GM18907 (cell line): ENCODE results near the gene CHST2.

Experiments
- ATAC-seq: cut with Tn5 transposase; IDR thresholded peaks from one replicate; pipeline ENCODE4 v1.9.1; 2021; ENCODE audit warnings: mild to moderate bottlenecking, moderate library complexity; ENCODE audit not compliant: unreplicated experiment

CHST2 gene

DNA sequence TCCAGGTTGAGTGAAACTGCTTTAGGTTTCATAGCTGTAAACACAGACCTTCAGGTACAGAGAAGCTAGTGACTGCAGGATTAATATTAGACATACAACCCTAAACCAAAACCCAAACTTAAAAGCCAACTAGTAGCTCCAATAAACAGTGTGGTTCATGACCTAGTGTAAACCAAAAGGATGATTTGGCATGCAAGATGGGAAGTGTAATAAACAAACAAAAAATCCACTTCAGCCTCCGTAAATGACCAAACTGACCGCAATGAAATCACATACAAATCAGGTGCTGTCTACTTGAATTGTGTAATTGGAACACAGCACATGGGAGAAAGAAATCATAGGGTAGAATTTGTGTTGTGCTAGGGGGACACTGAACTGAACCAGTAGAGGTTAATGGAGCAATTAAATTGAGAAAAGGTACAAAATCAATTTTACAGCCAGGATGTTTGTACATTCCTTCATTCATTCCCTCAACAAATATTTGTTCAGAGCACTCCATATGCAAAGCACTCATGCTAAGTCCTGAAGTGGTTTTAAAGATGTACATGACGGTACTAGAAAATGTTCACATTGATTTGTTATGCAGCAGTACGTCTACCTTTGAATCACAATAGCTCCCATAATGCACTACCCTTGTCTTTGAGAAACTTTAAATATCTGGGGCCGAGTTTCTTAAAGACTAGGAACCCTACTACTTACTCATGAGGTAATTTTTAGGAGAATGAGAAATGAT lies 21.4 kb upstream of the CHST2 start:
- ATAC-seq = no peak

DNA sequence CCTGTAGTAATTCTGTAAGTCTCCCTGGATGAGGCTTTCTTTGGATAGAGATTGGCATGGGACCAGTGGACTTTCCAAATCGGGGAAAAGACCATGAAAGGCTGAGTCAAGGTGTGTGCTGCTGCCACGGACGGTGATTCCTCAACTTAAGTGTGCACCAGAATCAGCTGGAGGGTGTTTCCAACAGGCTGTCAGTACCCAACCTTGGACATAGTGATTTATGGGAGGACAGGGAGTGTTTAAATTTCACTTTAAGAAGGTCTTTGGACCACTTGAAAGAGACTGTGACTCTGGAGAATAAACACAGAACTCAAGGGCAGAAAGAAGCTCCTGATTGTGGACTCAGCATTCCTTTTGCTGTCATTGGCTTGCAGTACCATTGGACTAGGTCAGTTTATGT lies 20.4 kb upstream of the CHST2 start:
- ATAC-seq = no peak

DNA sequence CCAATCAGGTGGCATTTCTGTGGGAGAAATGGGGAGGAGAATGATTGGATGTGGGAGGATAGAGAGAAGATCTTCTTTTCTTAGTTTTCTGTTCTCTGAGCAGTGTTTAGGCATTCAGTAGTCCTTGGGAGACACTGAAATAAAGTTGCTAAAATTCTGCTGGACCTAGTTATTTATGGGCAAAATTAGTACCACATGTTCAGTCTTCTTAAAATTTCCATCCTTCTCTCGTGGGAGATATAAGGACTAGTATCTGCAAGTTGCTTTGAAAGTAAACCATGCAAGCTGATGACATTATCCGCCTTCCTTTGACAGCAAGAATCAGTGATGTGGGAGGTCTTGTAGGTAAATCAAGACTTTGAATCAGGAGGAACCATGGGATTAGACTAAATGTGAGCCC lies 19.9 kb upstream of the CHST2 start:
- no peak for ATAC-seq

DNA sequence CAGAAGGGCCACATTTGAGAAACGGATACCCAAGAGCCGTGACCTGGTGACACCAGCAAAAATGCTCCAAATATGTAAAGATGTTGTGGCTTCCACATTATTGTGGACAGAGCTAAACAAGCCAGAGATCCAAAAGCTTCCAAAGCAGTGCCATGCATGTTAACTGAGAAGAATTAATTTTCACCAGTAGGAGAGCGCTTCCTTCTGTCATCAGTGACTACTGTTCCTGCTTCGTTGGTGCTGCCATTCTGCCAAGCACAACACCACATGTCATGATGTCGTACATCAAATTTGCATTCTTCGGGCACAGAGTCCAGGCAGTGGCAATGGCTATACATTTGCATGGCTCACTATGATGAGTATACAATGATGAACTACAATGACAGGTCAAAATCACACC lies 19.1 kb upstream of the CHST2 start:
- no peak for ATAC-seq

DNA sequence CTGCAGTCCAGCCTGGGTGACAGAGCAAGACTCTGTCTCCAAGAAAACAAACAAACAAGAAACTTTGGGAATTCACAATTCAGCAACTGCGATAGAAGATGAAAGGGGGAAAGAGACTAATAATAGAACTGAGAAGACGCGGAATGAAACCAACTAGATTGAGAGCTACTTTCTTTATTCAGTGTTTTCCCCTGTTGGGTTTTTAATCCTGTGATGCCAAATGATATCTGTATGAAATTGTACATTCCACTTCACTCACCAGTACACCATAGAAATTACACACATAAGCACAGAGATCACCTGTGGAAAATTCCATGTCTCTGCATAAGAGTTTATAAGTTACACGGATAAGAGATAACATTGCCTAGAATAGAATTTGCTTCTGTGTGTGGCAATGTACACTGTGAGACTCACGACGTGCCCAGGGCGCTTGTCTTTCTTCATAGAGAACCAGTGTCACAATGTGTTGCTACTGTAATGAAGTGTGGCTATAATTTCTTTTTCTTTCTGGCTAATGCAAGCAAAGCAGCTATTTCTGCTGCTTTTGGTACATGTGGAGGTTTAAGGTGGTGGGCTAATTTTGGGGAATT lies 17.7 kb upstream of the CHST2 start:
- ATAC-seq = no peak

DNA sequence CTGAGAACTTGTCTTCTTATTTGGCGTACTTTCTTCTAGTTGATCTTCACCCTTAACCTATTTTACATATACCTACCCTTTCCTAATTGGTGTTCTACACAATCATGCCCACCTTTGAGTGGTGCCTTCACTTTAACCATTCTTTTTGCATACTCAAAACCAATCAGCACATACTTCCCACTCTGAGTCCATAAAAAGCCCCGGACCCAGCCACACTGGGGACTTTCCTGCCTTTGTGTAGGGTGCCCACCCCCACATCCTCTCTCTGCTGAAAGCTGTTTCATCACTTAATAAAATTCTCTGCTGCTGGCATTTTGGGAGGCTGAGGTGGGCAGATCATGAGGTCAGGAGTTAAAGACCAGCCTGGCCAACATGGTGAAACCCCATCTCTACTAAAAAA lies 15.9 kb upstream of the CHST2 start:
- peak; percentile 68 for ATAC-seq

DNA sequence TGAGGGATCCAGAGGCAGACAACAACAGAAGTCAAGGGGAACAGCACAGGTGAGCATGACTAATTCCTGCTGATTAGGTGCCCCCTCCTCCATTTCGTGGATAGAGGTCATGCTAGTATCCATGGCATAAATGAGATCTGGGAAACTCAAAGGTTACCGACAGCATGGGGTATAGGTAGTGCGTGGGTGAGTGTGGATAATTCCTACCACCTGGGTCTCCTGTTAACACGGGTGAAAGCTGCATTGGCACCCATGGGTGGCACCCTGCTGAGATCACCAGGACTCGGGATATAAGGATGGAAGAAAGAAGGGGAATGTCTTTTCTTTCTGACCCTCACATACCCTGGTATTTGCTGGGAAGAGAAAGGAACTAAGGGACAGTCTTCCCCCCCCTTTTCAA lies 14.4 kb upstream of the CHST2 start:
- ATAC-seq = no peak

DNA sequence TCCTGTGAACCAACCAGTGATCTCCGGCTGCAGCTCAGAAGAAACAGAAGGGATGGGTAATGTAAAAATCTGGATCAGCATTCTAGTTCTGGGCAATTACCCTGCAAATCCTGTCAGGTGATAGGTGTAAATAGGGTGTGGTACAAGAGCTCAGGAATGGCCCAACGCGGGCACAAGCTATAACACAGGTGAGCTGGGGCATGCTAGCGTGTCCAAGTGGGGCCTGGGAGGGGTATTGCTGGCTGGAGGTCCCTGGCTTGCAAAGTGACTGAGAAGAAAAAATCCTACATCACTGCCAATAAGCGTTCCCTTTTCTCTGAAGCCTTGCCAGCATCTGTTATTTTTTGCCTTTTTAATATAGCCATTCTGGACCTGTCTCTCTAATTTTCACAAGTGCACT lies 9.7 kb upstream of the CHST2 start:
- ATAC-seq = no peak

DNA sequence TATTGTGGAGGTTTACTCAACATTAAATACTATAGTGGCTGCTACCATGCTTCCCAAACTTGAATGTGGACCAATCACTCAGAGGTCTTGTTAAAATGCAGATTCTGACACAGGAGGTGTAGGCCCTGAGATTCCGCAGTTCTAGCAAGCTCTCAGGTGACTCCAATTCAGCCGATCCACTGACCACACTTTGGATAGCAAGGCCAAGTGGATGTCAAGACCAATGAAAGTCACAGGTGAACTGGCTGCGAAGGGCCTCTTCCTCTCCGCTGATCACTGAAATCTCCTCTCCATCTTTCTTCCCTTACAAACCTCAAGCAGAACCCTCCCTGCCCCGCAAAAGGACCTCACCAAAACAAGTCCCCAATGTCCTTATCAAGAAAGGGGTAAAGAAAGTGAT lies 9.2 kb upstream of the CHST2 start:
- no peak for ATAC-seq

DNA sequence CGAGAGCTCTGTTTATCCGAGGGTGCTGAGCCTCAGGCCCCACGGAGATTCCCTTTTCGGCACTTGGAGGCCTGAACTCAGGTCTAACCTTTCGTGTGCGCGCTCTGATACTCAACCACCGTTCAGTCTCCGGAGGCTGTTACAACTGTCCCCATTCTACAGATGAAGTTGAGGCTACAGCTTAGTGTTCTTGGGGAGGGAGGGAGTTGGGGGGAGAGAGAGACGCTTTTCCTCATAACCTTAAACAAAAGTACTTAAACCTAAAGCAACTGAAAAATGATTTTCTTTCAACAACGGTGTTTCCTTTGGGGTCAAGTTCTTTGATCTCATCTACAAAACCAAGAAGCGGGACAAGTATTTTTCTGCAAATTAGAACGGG lies 952 bp upstream of the CHST2 start:
- ATAC-seq = no peak

DNA sequence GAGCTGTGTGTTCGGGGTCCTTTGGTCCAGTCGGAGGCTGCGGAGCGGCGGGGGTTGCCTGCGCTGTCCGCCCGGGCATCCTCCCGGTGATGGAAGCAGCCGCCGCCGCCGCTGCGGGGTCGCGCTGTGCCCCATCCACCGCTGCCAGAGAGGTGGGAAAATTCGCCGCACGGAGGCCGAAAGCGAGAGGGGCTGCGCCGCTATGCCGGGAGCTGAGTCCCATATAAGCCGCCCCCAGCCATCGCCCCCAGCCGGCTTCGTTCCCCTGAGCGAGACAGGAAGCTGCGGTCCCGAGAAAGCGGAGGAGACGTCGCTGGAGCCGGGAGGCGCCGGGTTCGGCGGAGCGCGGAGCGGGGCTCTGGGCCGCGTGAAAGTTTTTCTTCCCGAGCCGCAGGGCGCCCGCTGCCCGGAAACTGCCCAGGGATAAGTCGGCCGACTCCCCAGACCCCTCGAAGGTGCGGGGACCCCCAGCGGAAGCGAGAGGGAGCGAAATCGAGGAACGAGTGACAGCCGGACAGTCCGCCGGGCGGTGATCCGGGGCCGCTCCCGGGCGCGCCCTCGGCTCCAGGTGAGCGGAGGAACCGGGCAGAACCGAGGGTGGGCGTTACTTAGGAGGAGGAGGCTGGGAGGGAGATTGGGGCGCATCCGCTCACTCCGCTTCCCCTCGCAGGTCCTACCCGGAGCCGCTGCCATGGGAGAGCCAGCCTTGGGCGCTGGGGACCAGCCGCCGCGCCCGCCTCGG lies 574 bp downstream of the CHST2 start:
- peak; percentile 16 for ATAC-seq

DNA sequence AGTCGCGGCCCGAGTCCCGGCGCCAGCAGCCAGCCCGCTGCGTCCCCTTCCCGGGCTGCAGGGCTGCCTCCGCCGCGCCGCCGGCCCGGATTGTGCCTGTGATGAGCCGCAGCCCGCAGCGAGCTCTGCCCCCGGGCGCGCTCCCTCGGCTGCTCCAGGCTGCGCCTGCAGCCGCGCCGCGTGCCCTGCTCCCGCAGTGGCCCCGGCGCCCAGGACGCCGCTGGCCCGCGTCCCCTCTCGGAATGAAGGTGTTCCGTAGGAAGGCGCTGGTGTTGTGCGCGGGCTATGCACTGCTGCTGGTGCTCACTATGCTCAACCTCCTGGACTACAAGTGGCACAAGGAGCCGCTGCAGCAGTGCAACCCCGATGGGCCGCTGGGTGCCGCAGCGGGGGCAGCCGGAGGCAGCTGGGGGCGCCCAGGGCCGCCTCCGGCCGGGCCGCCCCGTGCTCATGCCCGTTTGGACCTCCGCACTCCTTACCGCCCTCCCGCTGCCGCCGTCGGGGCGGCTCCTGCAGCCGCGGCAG lies 1.2 kb downstream of the CHST2 start:
- peak; percentile 47 for ATAC-seq

DNA sequence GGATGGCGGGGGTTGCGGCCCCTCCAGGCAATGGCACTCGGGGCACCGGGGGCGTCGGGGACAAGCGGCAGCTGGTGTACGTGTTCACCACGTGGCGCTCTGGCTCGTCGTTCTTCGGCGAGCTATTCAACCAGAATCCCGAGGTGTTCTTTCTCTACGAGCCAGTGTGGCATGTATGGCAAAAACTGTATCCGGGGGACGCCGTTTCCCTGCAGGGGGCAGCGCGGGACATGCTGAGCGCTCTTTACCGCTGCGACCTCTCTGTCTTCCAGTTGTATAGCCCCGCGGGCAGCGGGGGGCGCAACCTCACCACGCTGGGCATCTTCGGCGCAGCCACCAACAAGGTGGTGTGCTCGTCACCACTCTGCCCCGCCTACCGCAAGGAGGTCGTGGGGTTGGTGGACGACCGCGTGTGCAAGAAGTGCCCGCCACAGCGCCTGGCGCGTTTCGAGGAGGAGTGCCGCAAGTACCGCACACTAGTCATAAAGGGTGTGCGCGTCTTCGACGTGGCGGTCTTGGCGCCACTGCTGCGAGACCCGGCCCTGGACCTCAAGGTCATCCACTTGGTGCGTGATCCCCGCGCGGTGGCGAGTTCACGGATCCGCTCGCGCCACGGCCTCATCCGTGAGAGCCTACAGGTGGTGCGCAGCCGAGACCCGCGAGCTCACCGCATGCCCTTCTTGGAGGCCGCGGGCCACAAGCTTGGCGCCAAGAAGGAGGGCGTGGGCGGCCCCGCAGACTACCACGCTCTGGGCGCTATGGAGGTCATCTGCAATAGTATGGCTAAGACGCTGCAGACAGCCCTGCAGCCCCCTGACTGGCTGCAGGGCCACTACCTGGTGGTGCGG lies 1.9 kb downstream of the CHST2 start:
- peak; percentile 19 for ATAC-seq

DNA sequence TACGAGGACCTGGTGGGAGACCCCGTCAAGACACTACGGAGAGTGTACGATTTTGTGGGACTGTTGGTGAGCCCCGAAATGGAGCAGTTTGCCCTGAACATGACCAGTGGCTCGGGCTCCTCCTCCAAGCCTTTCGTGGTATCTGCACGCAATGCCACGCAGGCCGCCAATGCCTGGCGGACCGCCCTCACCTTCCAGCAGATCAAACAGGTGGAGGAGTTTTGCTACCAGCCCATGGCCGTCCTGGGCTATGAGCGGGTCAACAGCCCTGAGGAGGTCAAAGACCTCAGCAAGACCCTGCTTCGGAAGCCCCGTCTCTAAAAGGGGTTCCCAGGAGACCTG lies 2.5 kb downstream of the CHST2 start:
- no peak for ATAC-seq

DNA sequence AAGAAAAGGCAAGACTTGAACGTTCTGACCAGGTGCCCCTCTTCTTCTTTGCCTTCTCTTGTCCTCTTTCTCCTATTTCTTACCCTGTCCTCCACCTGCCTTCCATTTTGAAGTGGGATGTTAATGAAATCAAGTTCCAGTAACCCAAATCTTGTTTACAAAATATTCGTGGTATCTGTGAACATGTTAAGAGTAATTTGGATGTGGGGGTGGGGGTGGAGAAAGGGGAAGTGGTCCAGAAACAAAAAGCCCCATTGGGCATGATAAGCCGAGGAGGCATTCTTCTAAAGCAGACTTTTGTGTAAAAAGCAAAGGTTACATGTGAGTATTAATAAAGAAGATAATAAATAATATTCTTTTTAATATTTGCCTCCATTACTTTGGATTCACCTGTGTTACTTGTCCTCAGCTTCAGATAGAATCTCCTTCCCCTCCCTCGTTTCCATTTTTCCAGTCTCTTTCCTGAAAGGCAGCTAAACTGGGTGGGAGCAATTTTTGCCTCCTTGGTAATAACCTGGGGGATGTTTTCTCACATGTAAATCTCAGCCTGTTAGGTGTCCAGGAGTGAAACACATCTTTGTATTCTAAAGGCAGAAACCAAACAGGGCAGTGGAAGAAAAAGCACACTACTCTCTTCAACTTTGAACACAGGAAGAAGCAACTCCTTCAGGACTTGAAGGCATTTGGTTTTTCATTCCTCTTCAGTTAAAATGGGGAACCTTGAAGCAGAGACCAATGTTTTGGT lies 3.2 kb downstream of the CHST2 start:
- no peak for ATAC-seq

DNA sequence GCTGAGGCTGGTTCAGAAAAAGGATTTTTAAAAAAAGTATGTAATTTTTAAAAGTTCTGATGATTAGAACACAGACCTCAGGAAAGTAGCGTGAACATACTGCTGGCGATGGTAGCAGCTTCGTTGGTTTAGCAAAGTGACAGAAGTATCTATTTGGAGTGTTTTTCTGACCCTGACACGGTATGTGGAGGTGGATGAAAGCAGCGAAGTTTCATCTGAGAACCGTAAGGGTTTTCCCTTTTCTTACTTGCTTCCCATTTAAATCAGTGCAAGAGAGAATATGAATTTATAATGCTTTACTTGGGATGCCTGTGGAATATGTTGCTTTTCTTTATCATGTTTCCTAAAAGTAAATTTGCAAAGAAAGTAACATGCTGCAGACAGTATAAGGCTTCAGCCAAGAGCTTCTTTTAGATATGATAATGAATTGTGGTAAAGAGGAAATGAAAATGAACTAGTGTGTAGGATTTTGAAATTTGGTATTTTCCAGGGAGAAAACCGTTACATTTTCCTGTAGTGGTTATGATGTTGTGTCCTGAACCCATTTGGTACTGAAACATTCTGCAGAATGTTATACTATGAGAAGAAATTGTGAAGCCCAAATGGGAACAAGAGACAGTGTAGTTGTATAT lies 3.9 kb downstream of the CHST2 start:
- no peak for ATAC-seq

DNA sequence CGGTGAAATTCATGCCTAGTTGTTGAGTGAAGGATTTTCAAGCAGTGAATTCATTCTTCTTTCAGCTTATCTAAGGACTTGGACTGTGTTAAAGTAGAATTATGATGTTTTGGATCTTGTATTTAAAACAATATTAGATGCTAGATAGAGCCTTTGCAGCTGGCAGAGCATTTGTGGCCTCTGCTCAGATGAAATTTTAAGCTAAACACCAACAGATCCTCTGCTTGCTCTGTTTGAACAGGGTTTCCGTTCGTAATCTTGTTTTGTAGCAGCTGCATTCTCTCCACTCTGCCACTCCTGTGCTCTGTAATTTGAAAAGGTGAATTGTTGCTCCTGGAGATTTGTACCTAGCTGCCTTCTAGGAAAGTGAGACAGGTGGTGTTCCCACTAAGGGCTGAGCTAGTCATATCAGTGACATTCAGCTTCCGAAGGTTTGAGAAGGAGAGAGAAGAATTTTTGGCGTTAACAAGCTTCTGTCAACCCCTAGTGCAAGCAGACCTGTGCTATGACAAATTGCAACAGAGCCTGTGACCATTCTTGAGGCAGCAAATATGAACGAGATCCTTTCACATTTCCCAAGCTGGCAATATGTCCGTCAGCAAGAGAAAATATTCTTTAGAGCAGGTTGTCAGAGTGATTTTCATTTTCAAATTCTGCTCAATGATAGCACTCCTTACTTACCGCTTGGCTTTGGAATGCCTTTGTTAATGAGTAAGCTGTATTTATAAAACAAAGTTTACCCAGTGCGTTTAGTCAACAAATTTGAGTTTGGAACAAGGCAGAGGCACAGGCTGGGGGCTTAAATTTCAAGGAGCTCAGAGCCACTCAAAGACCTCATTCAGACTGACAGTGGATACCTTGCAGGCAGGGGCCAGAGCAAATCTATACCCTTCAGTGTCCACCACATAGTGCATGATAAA lies 5.3 kb downstream of the CHST2 start:
- ATAC-seq = no peak

DNA sequence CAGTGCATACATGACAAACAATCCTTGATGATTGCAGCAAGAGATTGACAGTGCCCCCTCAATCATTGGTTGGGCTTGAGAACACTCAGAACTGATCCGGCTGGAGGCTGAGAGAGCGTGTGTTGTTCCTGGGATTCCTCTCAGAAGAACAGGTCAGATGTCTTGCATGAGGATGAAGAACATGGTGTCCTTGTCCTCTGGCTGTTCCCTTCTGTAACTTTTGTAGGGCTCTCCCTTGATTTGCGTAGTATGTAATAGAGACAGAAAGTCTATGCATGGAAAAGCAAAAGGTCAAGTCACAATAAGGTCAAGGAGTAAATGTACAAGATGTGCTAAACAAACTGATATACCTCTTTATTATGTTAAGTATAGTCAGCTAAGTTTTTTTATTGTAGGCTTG lies 8.2 kb downstream of the CHST2 start:
- no peak for ATAC-seq
